H9 (cell line): Measurements from ENCODE around the gene PCDHGA12. TPM values are rescaled to one million over a fixed set of nuclear protein-coding genes. Genes with fewer than 3 reads are reported as not detected.

Source experiments
- DNase-seq: peaks from one replicate; pipeline ENCODE4 v3.0.0-alpha.2; 2017
- H2AFZ ChIP-seq: one replicate; pipeline ENCODE4 v1.6.1; 2013; ENCODE audit warnings: mild to moderate bottlenecking, low read length, control low read depth, moderate library complexity
- H2AK5ac ChIP-seq: 2 replicates; pipeline ENCODE4 v1.6.1; 2013; ENCODE audit warnings: low read length, control low read depth, mixed read lengths; ENCODE audit not compliant: insufficient read length
- H2BK120ac ChIP-seq: one replicate; pipeline ENCODE4 v1.6.1; 2013; ENCODE audit warnings: low read depth, mild to moderate bottlenecking, low read length, control low read depth, inconsistent platforms; ENCODE audit not compliant: poor library complexity, severe bottlenecking
- H2BK12ac ChIP-seq: 2 replicates; pipeline ENCODE4 v1.6.1; 2013; ENCODE audit warnings: low read length, control low read depth, mixed read lengths, low read depth; ENCODE audit not compliant: insufficient read length
- H2BK15ac ChIP-seq: 2 replicates; pipeline ENCODE4 v1.6.1; 2013; ENCODE audit warnings: low read depth, low read length, control low read depth
- H2BK20ac ChIP-seq: one replicate; pipeline ENCODE4 v1.6.1; 2013; ENCODE audit warnings: low read depth, mild to moderate bottlenecking, low read length, control low read depth, inconsistent platforms; ENCODE audit not compliant: poor library complexity, severe bottlenecking
- H2BK5ac ChIP-seq: 2 replicates; pipeline ENCODE4 v1.6.1; 2013; ENCODE audit warnings: low read length, control low read depth, mixed read lengths; ENCODE audit not compliant: insufficient read length
- H3K14ac ChIP-seq: 2 replicates; pipeline ENCODE4 v1.6.1; 2013; ENCODE audit warnings: low read length, control low read depth; ENCODE audit not compliant: insufficient read depth
- H3K18ac ChIP-seq: 2 replicates; pipeline ENCODE4 v1.6.1; 2013; ENCODE audit warnings: low read depth, mild to moderate bottlenecking, mixed read lengths, low read length, control low read depth; ENCODE audit not compliant: insufficient read length
- H3K23ac ChIP-seq: 2 replicates; pipeline ENCODE4 v1.6.1; 2013; ENCODE audit warnings: low read length, control low read depth, mixed read lengths, low read depth; ENCODE audit not compliant: insufficient read length
- H3K23me2 ChIP-seq: 2 replicates; pipeline ENCODE4 v1.6.1; 2013; ENCODE audit warnings: low read depth, mild to moderate bottlenecking, mixed read lengths, low read length, control low read depth; ENCODE audit not compliant: insufficient read length, poor library complexity, severe bottlenecking
- H3K27ac ChIP-seq: 2 replicates; pipeline ENCODE4 v1.5.1; 2013; ENCODE audit warnings: low read length, control low read depth, mixed read lengths, low read depth; ENCODE audit not compliant: insufficient read length
- H3K27me3 ChIP-seq: 2 replicates; pipeline ENCODE4 v1.6.1; 2013; ENCODE audit warnings: low read length, control low read depth, inconsistent platforms; ENCODE audit not compliant: insufficient read depth
- H3K4ac ChIP-seq: 2 replicates; pipeline ENCODE4 v1.6.1; 2013; ENCODE audit warnings: low read depth, mild to moderate bottlenecking, control low read depth, inconsistent platforms, low read length, moderate library complexity
- H3K4me1 ChIP-seq: 2 replicates; pipeline ENCODE4 v1.6.1; 2013; ENCODE audit warnings: low read length, control low read depth, inconsistent platforms; ENCODE audit not compliant: insufficient read depth
- H3K4me2 ChIP-seq: 2 replicates; pipeline ENCODE4 v1.6.1; 2013; ENCODE audit warnings: low read length, control low read depth, mixed read lengths; ENCODE audit not compliant: insufficient read length, insufficient read depth
- H3K56ac ChIP-seq: 2 replicates; pipeline ENCODE4 v1.6.1; 2013; ENCODE audit warnings: low read depth, mild to moderate bottlenecking, mixed read lengths, low read length, control low read depth; ENCODE audit not compliant: insufficient read length
- H3K79me1 ChIP-seq: 2 replicates; pipeline ENCODE4 v1.6.1; 2013; ENCODE audit warnings: low read depth, mild to moderate bottlenecking, moderate library complexity, low read length, control low read depth, inconsistent platforms; ENCODE audit not compliant: insufficient read depth, poor library complexity, severe bottlenecking
- H3K79me2 ChIP-seq: 2 replicates; pipeline ENCODE4 v1.6.1; 2013; ENCODE audit warnings: low read length, control low read depth, inconsistent platforms; ENCODE audit not compliant: insufficient read depth
- H3K9ac ChIP-seq: 2 replicates; pipeline ENCODE4 v1.6.1; 2013; ENCODE audit warnings: low read length, control low read depth, mixed read lengths; ENCODE audit not compliant: insufficient read length; ENCODE audit errors: extremely low read depth
- H3K9me3 ChIP-seq: one replicate; pipeline ENCODE4 v1.6.1; 2013; ENCODE audit warnings: low read depth, low read length, inconsistent platforms; ENCODE audit not compliant: control insufficient read depth
- H3T11ph ChIP-seq: one replicate; pipeline ENCODE4 v1.6.1; 2013; ENCODE audit warnings: mild to moderate bottlenecking, low read length, control low read depth, inconsistent platforms
- H4K20me1 ChIP-seq: one replicate; pipeline ENCODE4 v1.6.1; 2013; ENCODE audit not compliant: control insufficient read depth, insufficient read length, insufficient read depth
- H4K5ac ChIP-seq: 2 replicates; pipeline ENCODE4 v1.6.1; 2013; ENCODE audit warnings: low read depth, mild to moderate bottlenecking, mixed read lengths, low read length, control low read depth; ENCODE audit not compliant: insufficient read length
- H4K8ac ChIP-seq: replicated peaks from 2 replicates; pipeline ENCODE4 v1.6.1; 2013; ENCODE audit warnings: low read length, control low read depth, mixed read lengths, low read depth; ENCODE audit not compliant: insufficient read length
- H4K91ac ChIP-seq: 2 replicates; pipeline ENCODE4 v1.6.1; 2013; ENCODE audit warnings: low read depth, mild to moderate bottlenecking, moderate library complexity, mixed read lengths, low read length, control low read depth; ENCODE audit not compliant: insufficient read length
- H3K27ac Mint-ChIP-seq, 3 experiments: 2 replicates in 2 of 3; 3 replicates in 1 of 3; pipeline ENCODE4 v1.8.0; 2020 to 2021; ENCODE audit warnings: mixed read lengths in 3 of 3, mild to moderate bottlenecking in 1 of 3, moderate library complexity in 1 of 3
- H3K27me3 Mint-ChIP-seq: 2 replicates; pipeline ENCODE4 v1.8.0; 2021; ENCODE audit warnings: low read depth, mild to moderate bottlenecking, moderate library complexity, mixed read lengths
- H3K36me3 Mint-ChIP-seq, 3 experiments: 2 replicates in 2 of 3; 3 replicates in 1 of 3; pipeline ENCODE4 v1.8.0; 2020 to 2021; ENCODE audit warnings: low read depth in 3 of 3, mixed read lengths in 3 of 3; ENCODE audit not compliant: insufficient read depth in 1 of 3
- H3K4me1 Mint-ChIP-seq, 2 experiments: 2 replicates each; pipeline ENCODE4 v1.8.0; 2020; ENCODE audit warnings: mixed read lengths in 2 of 2
- H3K4me3 Mint-ChIP-seq, 2 experiments: 2 replicates in 1 of 2; 3 replicates in 1 of 2; pipeline ENCODE4 v1.8.0; 2020 to 2021; ENCODE audit warnings: mild to moderate bottlenecking in 2 of 2, mixed read lengths in 2 of 2, moderate library complexity in 1 of 2
- H3K9me3 Mint-ChIP-seq, 2 experiments: 2 replicates in 1 of 2; 3 replicates in 1 of 2; pipeline ENCODE4 v1.8.0; 2020; ENCODE audit warnings: mild to moderate bottlenecking in 2 of 2, mixed read lengths in 2 of 2, moderate library complexity in 1 of 2
- WGBS: extraction: QIAGEN DNeasy Blood & Tissue Kit; methylation state at CpG from one replicate; pipeline ENCODE4 v1.1.7; 2013; ENCODE audit warnings: missing lambda C conversion rate, low lambda C conversion rate, mixed read lengths; ENCODE audit not compliant: insufficient read length; ENCODE audit errors: extremely low coverage; 5-methylcytosine and 5-hydroxymethylcytosine counted together
- total RNA-seq: library from RNA; stranded (reverse); gene quantifications from 2 replicates; pipeline ENCODE4 v1.2.1, GENCODE V29; 2021
- TF ChIP-seq, protein P1 (sequence below): fragments of 200-600 bp; sonication (generic); conservative IDR thresholded peaks from 3 replicates; pipeline ENCODE4 v1.8.0; 2021; ENCODE audit warnings: antibody characterized with exemption, mild to moderate bottlenecking

Gene PCDHGA12
- total RNA-seq, 1 experiment from 2014 or later = 1.3 TPM

DNA sequence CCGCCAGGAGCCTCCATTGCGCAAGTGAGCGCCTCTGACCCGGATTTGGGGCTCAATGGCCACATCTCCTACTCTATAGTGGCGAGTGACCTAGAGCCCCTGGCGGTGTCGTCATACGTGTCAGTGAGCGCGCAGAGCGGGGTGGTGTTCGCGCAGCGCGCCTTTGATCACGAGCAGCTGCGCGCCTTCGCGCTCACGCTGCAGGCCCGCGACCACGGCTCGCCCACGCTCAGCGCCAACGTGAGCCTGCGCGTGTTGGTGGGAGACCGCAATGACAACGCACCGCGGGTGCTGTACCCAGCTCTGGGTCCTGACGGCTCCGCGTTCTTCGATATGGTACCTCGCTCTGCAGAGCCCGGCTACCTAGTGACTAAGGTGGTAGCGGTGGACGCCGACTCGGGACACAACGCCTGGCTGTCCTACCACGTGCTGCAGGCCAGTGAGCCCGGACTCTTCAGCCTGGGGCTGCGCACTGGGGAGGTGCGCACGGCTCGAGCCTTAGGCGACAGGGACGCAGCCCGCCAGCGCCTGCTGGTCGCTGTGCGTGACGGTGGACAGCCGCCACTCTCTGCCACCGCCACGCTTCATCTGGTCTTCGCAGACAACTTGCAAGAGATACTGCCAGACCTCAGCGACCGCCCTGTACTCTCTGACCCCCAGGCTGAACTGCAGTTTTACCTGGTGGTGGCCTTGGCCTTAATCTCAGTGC lies 20.6 kb upstream of the PCDHGA12 start:
- H3K9me3 Mint-ChIP-seq = peaks cover 28 to 36% of the 10 kb centered on the region in 2 experiments
- no peak overlapping the region for H4K5ac ChIP-seq
- peaks cover 25% of the 10 kb centered on the region for H3K27me3 Mint-ChIP-seq
- no peak overlapping the region for H2AFZ ChIP-seq
- no peak overlapping the region for H3K18ac ChIP-seq
- no peak overlapping the region for H3K27ac ChIP-seq
- DNase-seq = no peak
- TF ChIP-seq, protein P1, sequence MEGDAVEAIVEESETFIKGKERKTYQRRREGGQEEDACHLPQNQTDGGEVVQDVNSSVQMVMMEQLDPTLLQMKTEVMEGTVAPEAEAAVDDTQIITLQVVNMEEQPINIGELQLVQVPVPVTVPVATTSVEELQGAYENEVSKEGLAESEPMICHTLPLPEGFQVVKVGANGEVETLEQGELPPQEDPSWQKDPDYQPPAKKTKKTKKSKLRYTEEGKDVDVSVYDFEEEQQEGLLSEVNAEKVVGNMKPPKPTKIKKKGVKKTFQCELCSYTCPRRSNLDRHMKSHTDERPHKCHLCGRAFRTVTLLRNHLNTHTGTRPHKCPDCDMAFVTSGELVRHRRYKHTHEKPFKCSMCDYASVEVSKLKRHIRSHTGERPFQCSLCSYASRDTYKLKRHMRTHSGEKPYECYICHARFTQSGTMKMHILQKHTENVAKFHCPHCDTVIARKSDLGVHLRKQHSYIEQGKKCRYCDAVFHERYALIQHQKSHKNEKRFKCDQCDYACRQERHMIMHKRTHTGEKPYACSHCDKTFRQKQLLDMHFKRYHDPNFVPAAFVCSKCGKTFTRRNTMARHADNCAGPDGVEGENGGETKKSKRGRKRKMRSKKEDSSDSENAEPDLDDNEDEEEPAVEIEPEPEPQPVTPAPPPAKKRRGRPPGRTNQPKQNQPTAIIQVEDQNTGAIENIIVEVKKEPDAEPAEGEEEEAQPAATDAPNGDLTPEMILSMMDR = no peak
- no peak overlapping the region; the same call in 1 of the 2 replicates for H3K14ac ChIP-seq
- H3T11ph ChIP-seq = no peak overlapping the region
- H3K56ac ChIP-seq = no peak overlapping the region
- no peak overlapping the region for H3K4ac ChIP-seq
- H4K8ac ChIP-seq = no peak overlapping the region
- no peak overlapping the region for H2BK120ac ChIP-seq
- no peak overlapping the region for H3K27ac Mint-ChIP-seq
- no peak overlapping the region for H2BK12ac ChIP-seq
- no peaks in the 10 kb centered on the region for H3K79me2 ChIP-seq
- no peak overlapping the region for H3K4me2 ChIP-seq
- no peak overlapping the region for H4K91ac ChIP-seq
- no peak overlapping the region for H2AK5ac ChIP-seq
- no CpG with 5 or more reads among the region's 64 CpGs for WGBS
- H2BK20ac ChIP-seq = no peak overlapping the region
- no peaks in the 10 kb centered on the region for H3K9me3 ChIP-seq
- no peak overlapping the region for H3K23ac ChIP-seq
- no peaks in the 10 kb centered on the region for H3K79me1 ChIP-seq
- H3K23me2 ChIP-seq = peaks cover 5% of the 10 kb centered on the region
- no peaks in the 10 kb centered on the region; the same call in 1 of the 2 replicates for H3K27me3 ChIP-seq
- H3K9ac ChIP-seq = no peak overlapping the region
- no peaks in the 10 kb centered on the region for H3K4me1 ChIP-seq
- H2BK15ac ChIP-seq = no peak overlapping the region
- no peak overlapping the region for H3K4me3 Mint-ChIP-seq
- H3K36me3 Mint-ChIP-seq = peaks cover 19 to 35% (median 29%) of the 10 kb centered on the region in 3 experiments
- H2BK5ac ChIP-seq = no peak overlapping the region
- no peaks in the 10 kb centered on the region for H4K20me1 ChIP-seq
- H3K4me1 Mint-ChIP-seq = peaks cover 12 to 14% of the 10 kb centered on the region in 2 experiments
